Neural progenitor cell (in vitro differentiated cells): ENCODE measurements around the gene CCT8.

Experiments
- CTCF ChIP-seq: fragments of 200-600 bp; sonication (generic); IDR thresholded peaks from 2 replicates; pipeline ENCODE4 v1.5.1; 2017; ENCODE audit warnings: antibody characterized with exemption, mild to moderate bottlenecking
- EZH2phosphoT487 ChIP-seq: fragments of 200-600 bp; sonication (generic); IDR thresholded peaks from 2 replicates; pipeline ENCODE4 v1.6.1; 2017; ENCODE audit warnings: antibody characterized with exemption

GRCh38 chr21:29117372-29117955 lies 44.0 kb upstream of the CCT8 start:
- TF ChIP-seq CTCF (no peak), EZH2phosphoT487 (no peak)
